DND-41 (cell line): ENCODE data around the gene C11orf98.
"Not testable (repeated sequence)": the region's sequence is repeated elsewhere in the genome, so short reads cannot be mapped to it uniquely, and the experiment has no call there.

ENCODE experiments used
- CTCF ChIP-seq: IDR thresholded peaks from 2 replicates; pipeline ENCODE4 v1.5.1; 2012; ENCODE audit warnings: borderline replicate concordance, low read length, moderate library complexity, mild to moderate bottlenecking; ENCODE audit not compliant: poor library complexity, severe bottlenecking; ENCODE audit errors: extremely low read depth
- EZH2 ChIP-seq: IDR thresholded peaks from 3 replicates; pipeline ENCODE4 v1.6.1; 2012; ENCODE audit warnings: borderline replicate concordance, low read depth, mild to moderate bottlenecking, moderate library complexity, low read length, inconsistent platforms; ENCODE audit not compliant: severe bottlenecking

- TF ChIP-seq CTCF, EZH2: not testable (repeated sequence)
Observed at GRCh38 chr11:62616957-62617356, 48.1 kb downstream of the C11orf98 start.
